ENCODE results near the gene RPS6KA3. TPM values are rescaled to one million over a fixed set of nuclear protein-coding genes. Genes with fewer than 3 reads are reported as not detected.
A peak's percentile ranks its signal among the peaks of the same experiment; 100 is the strongest.
"Not testable (repeated sequence)": the region's sequence is repeated elsewhere in the genome, so short reads cannot be mapped to it uniquely, and the experiment has no call there.

RPS6KA3 gene
- total and polyA plus RNA-seq, 4 donors, result 18.5 to 44.9 (median 27.8) TPM

GRCh38 chrX:20141281-20142220, 125.2 kb downstream of the RPS6KA3 start, which contains the start of gene EIF1AX:
Gene EIF1AX, minus strand, starts transcription at chrX:20141838. Its CDS starts 198 bp downstream, at chrX:20141640.
- Histone ChIP-seq H3K4me1 (ENCODE audit: control insufficient read depth, insufficient read depth, low read length) (peaks cover 13% of the 10 kb centered on the region), H3K9me3 (ENCODE audit: control insufficient read depth, insufficient read depth, low read length) (no peaks in the 10 kb centered on the region), H3K4me3 (ENCODE audit: low read depth, low read length) (peak within 1 kb of the TSS; percentile 92), H3K27ac (ENCODE audit: low read depth, low read length) (peak within 1 kb of the TSS; percentile 94), H3K27me3 (ENCODE audit: control insufficient read depth, insufficient read depth, low read length) (peaks cover 12% of the 10 kb centered on the region), H3K36me3 (ENCODE audit: control insufficient read depth, insufficient read depth, low read length) (peaks cover 9% of the 10 kb centered on the region)
- peak; percentile 81 to 99 (median 96) for DNase-seq (ENCODE audit: low read depth in 4 of 6, low spot score in 6 of 6)
- under 1% methylated on average over 61 of the region's 82 CpGs for WGBS (ENCODE audit: insufficient coverage)

- no peak overlapping the region for H3K27ac ChIP-seq (ENCODE audit: low read depth, low read length)
- H3K27me3 ChIP-seq (ENCODE audit: control insufficient read depth, insufficient read depth, low read length), result peaks cover 11% of the 10 kb centered on the region
- peaks cover 9% of the 10 kb centered on the region for H3K36me3 ChIP-seq (ENCODE audit: control insufficient read depth, insufficient read depth, low read length)
- peak overlapping the region; percentile 92 for H3K4me3 ChIP-seq (ENCODE audit: low read depth, low read length)
- peaks cover 13% of the 10 kb centered on the region for H3K4me1 ChIP-seq (ENCODE audit: control insufficient read depth, insufficient read depth, low read length)
- WGBS (ENCODE audit: insufficient coverage), result no CpG with 5 or more reads among the region's 3 CpGs
- DNase-seq (ENCODE audit: low read depth in 4 of 6, low spot score in 6 of 6), result peak in 1 of 6 donors; percentile 8
- no peaks in the 10 kb centered on the region for H3K9me3 ChIP-seq (ENCODE audit: control insufficient read depth, insufficient read depth, low read length)
Observed at GRCh38 chrX:20140420-20140819, 126.3 kb downstream of the RPS6KA3 start.

- H3K9me3 ChIP-seq (ENCODE audit: control insufficient read depth, insufficient read depth, low read length), result no peaks in the 10 kb centered on the region
- peak overlapping the region; percentile 92 for H3K4me3 ChIP-seq (ENCODE audit: low read depth, low read length)
- peak in 1 of 6 donors; percentile 10 for DNase-seq (ENCODE audit: low read depth in 4 of 6, low spot score in 6 of 6)
- H3K27me3 ChIP-seq (ENCODE audit: control insufficient read depth, insufficient read depth, low read length), result peaks cover 9% of the 10 kb centered on the region
- H3K27ac ChIP-seq (ENCODE audit: low read depth, low read length), result no peak overlapping the region
- WGBS (ENCODE audit: insufficient coverage), result no CpG with 5 or more reads among the region's 2 CpGs
- peaks cover 12% of the 10 kb centered on the region for H3K36me3 ChIP-seq (ENCODE audit: control insufficient read depth, insufficient read depth, low read length)
- H3K4me1 ChIP-seq (ENCODE audit: control insufficient read depth, insufficient read depth, low read length), result peaks cover 13% of the 10 kb centered on the region
Observed at GRCh38 chrX:20139966-20140365, 126.7 kb downstream of the RPS6KA3 start.

GRCh38 chrX:20135944-20136343, 130.8 kb downstream of the RPS6KA3 start:
- H3K36me3 ChIP-seq (ENCODE audit: control insufficient read depth, insufficient read depth, low read length), result peaks cover 21% of the 10 kb centered on the region
- no peak overlapping the region for H3K4me3 ChIP-seq (ENCODE audit: low read depth, low read length)
- DNase-seq (ENCODE audit: low read depth in 4 of 6, low spot score in 6 of 6), result no peak
- WGBS (ENCODE audit: insufficient coverage), result 100% methylated on average over 3 of the region's 5 CpGs
- no peaks in the 10 kb centered on the region for H3K27me3 ChIP-seq (ENCODE audit: control insufficient read depth, insufficient read depth, low read length)
- no peak overlapping the region for H3K27ac ChIP-seq (ENCODE audit: low read depth, low read length)
- H3K9me3 ChIP-seq (ENCODE audit: control insufficient read depth, insufficient read depth, low read length), result no peaks in the 10 kb centered on the region
- H3K4me1 ChIP-seq (ENCODE audit: control insufficient read depth, insufficient read depth, low read length), result peaks cover 2% of the 10 kb centered on the region

GRCh38 chrX:20132666-20133065, 134.0 kb downstream of the RPS6KA3 start:
- H3K4me3 ChIP-seq (ENCODE audit: low read depth, low read length), result no peak overlapping the region
- no peaks in the 10 kb centered on the region for H3K4me1 ChIP-seq (ENCODE audit: control insufficient read depth, insufficient read depth, low read length)
- no peaks in the 10 kb centered on the region for H3K27me3 ChIP-seq (ENCODE audit: control insufficient read depth, insufficient read depth, low read length)
- no peak overlapping the region for H3K27ac ChIP-seq (ENCODE audit: low read depth, low read length)
- H3K9me3 ChIP-seq (ENCODE audit: control insufficient read depth, insufficient read depth, low read length), result no peaks in the 10 kb centered on the region
- no peak for DNase-seq (ENCODE audit: low read depth in 4 of 6, low spot score in 6 of 6)
- 100% methylated on average over 1 of the region's 1 CpG for WGBS (ENCODE audit: insufficient coverage)
- H3K36me3 ChIP-seq (ENCODE audit: control insufficient read depth, insufficient read depth, low read length), result peaks cover 17% of the 10 kb centered on the region

GRCh38 chrX:20130357-20130756, 136.4 kb downstream of the RPS6KA3 start:
- Histone ChIP-seq H3K36me3 (ENCODE audit: control insufficient read depth, insufficient read depth, low read length) (peaks cover 12% of the 10 kb centered on the region), H3K27ac (ENCODE audit: low read depth, low read length) (no peak overlapping the region), H3K9me3 (ENCODE audit: control insufficient read depth, insufficient read depth, low read length) (no peaks in the 10 kb centered on the region), H3K27me3 (ENCODE audit: control insufficient read depth, insufficient read depth, low read length) (no peaks in the 10 kb centered on the region), H3K4me1 (ENCODE audit: control insufficient read depth, insufficient read depth, low read length) (no peaks in the 10 kb centered on the region), H3K4me3 (ENCODE audit: low read depth, low read length) (no peak overlapping the region)
- WGBS (ENCODE audit: insufficient coverage), result no CpG with 5 or more reads among the region's 1 CpG
- no peak for DNase-seq (ENCODE audit: low read depth in 4 of 6, low spot score in 6 of 6)

- H3K27me3 ChIP-seq (ENCODE audit: control insufficient read depth, insufficient read depth, low read length), result no peaks in the 10 kb centered on the region
- no peak overlapping the region for H3K4me3 ChIP-seq (ENCODE audit: low read depth, low read length)
- no peaks in the 10 kb centered on the region for H3K4me1 ChIP-seq (ENCODE audit: control insufficient read depth, insufficient read depth, low read length)
- WGBS (ENCODE audit: insufficient coverage), result 100% methylated on average over 1 of the region's 1 CpG
- no peaks in the 10 kb centered on the region for H3K9me3 ChIP-seq (ENCODE audit: control insufficient read depth, insufficient read depth, low read length)
- H3K27ac ChIP-seq (ENCODE audit: low read depth, low read length), result no peak overlapping the region
- DNase-seq (ENCODE audit: low read depth in 4 of 6, low spot score in 6 of 6), result no peak
- peaks cover 8% of the 10 kb centered on the region for H3K36me3 ChIP-seq (ENCODE audit: control insufficient read depth, insufficient read depth, low read length)
Observed at GRCh38 chrX:20129547-20129946, 137.2 kb downstream of the RPS6KA3 start.

GRCh38 chrX:20128670-20129069, 138.0 kb downstream of the RPS6KA3 start:
- no peak overlapping the region for H3K27ac ChIP-seq (ENCODE audit: low read depth, low read length)
- DNase-seq (ENCODE audit: low read depth in 4 of 6, low spot score in 6 of 6), result no peak
- no CpG with 5 or more reads among the region's 4 CpGs for WGBS (ENCODE audit: insufficient coverage)
- H3K27me3 ChIP-seq (ENCODE audit: control insufficient read depth, insufficient read depth, low read length), result no peaks in the 10 kb centered on the region
- peaks cover 5% of the 10 kb centered on the region for H3K36me3 ChIP-seq (ENCODE audit: control insufficient read depth, insufficient read depth, low read length)
- H3K4me3 ChIP-seq (ENCODE audit: low read depth, low read length), result no peak overlapping the region
- H3K9me3 ChIP-seq (ENCODE audit: control insufficient read depth, insufficient read depth, low read length), result no peaks in the 10 kb centered on the region
- no peaks in the 10 kb centered on the region for H3K4me1 ChIP-seq (ENCODE audit: control insufficient read depth, insufficient read depth, low read length)

- not testable (repeated sequence) for H3K27me3 ChIP-seq (ENCODE audit: control insufficient read depth, insufficient read depth, low read length); DNase-seq (ENCODE audit: low read depth in 4 of 6, low spot score in 6 of 6); H3K27ac ChIP-seq (ENCODE audit: low read depth, low read length); H3K36me3 ChIP-seq (ENCODE audit: control insufficient read depth, insufficient read depth, low read length); H3K4me1 ChIP-seq (ENCODE audit: control insufficient read depth, insufficient read depth, low read length); H3K9me3 ChIP-seq (ENCODE audit: control insufficient read depth, insufficient read depth, low read length); H3K4me3 ChIP-seq (ENCODE audit: low read depth, low read length)
- WGBS (ENCODE audit: insufficient coverage), result no CpG with 5 or more reads among the region's 3 CpGs
Observed at GRCh38 chrX:20127440-20127839, 139.3 kb downstream of the RPS6KA3 start.

- not testable (repeated sequence) for H3K4me3 ChIP-seq (ENCODE audit: low read depth, low read length); H3K9me3 ChIP-seq (ENCODE audit: control insufficient read depth, insufficient read depth, low read length); H3K36me3 ChIP-seq (ENCODE audit: control insufficient read depth, insufficient read depth, low read length); H3K27ac ChIP-seq (ENCODE audit: low read depth, low read length); H3K4me1 ChIP-seq (ENCODE audit: control insufficient read depth, insufficient read depth, low read length); H3K27me3 ChIP-seq (ENCODE audit: control insufficient read depth, insufficient read depth, low read length); DNase-seq (ENCODE audit: low read depth in 4 of 6, low spot score in 6 of 6)
- no CpG with 5 or more reads among the region's 1 CpG for WGBS (ENCODE audit: insufficient coverage)
Observed at GRCh38 chrX:20126833-20127232, 139.9 kb downstream of the RPS6KA3 start.

Data from spinal cord (tissue), 10 donors.